Left renal pelvis (tissue), 4 donors: ENCODE data around the gene FBRSL1. TPM values are rescaled to one million over a fixed set of nuclear protein-coding genes. Genes with fewer than 3 reads are reported as not detected.

Experiments
- DNase-seq, 4 donors: peaks; one replicate each; pipeline ENCODE4 v3.0.0-alpha.2; 2013; ENCODE audit warnings: low read depth in 4 of 4, low spot score in 3 of 4
- polyA plus RNA-seq, 4 donors: library from polyadenylated mRNA; unstranded; fragments of 120-200 nt; gene quantifications; one replicate each; pipeline ENCODE4 v1.2.1, GENCODE V29; 2013; ENCODE audit not compliant: insufficient read length in 4 of 4

The FBRSL1 gene
- polyA plus RNA-seq, 4 donors: 34.5 to 93.9 (median 48.2) TPM

GRCh38 chr12:132507656-132508490 lies 17.9 kb downstream of the FBRSL1 start:
- no peak for DNase-seq

GRCh38 chr12:132508491-132508740 lies 18.5 kb downstream of the FBRSL1 start:
- DNase-seq: no peak

- DNase-seq: no peak
These were observed 19.1 kb downstream of the FBRSL1 start for GRCh38 chr12:132508860-132509732.

GRCh38 chr12:132510111-132510724 lies 20.3 kb downstream of the FBRSL1 start:
- DNase-seq: no peak

- DNase-seq: no peak
These were observed 21.0 kb downstream of the FBRSL1 start for GRCh38 chr12:132510746-132511477.

- no peak for DNase-seq
These were observed 21.7 kb downstream of the FBRSL1 start for GRCh38 chr12:132511516-132512196.

GRCh38 chr12:132512197-132513069 lies 22.5 kb downstream of the FBRSL1 start:
- DNase-seq: no peak

- no peak for DNase-seq
These were observed 23.1 kb downstream of the FBRSL1 start for GRCh38 chr12:132513070-132513398.

- no peak for DNase-seq
These were observed 23.6 kb downstream of the FBRSL1 start for GRCh38 chr12:132513458-132514135.

- DNase-seq: no peak
These were observed 24.4 kb downstream of the FBRSL1 start for GRCh38 chr12:132514216-132514820.

- no peak for DNase-seq
These were observed 24.9 kb downstream of the FBRSL1 start for GRCh38 chr12:132514838-132515237.

- DNase-seq: no peak
These were observed 26.4 kb downstream of the FBRSL1 start for GRCh38 chr12:132516095-132517012.

- DNase-seq: no peak
These were observed 27.2 kb downstream of the FBRSL1 start for GRCh38 chr12:132517013-132517739.

- no peak for DNase-seq
These were observed 27.8 kb downstream of the FBRSL1 start for GRCh38 chr12:132517740-132518100.

GRCh38 chr12:132518354-132518992 lies 28.5 kb downstream of the FBRSL1 start:
- no peak for DNase-seq
